Measurements from ENCODE around the gene SCYGR7. TPM values are rescaled to one million over a fixed set of nuclear protein-coding genes. Genes with fewer than 3 reads are reported as not detected.

SCYGR7 gene
- total and polyA plus RNA-seq, 2 of the 13 experiments (the other 11 are each of a cell fraction or from before 2014, with no cell fraction given) = not detected

- TF ChIP-seq ZNF136 (CRISPR knock-in tag; IDR thresholded peaks at IDR 0.05; ENCODE audit: low read depth) = 0 out of 2 replicates have a peak, but pooled peaks have one; percentile 10
- no peak for TF ChIP-seq ZNF441 (CRISPR knock-in tag; IDR thresholded peaks at IDR 0.05; ENCODE audit: borderline replicate concordance)
- TF ChIP-seq REXO4 (CRISPR knock-in tag; IDR thresholded peaks at IDR 0.05; ENCODE audit: borderline replicate concordance) = no peak
- 0 out of 2 replicates have a peak, but pooled peaks have one; percentile 14 for TF ChIP-seq SAP130 (CRISPR knock-in tag; IDR thresholded peaks at IDR 0.05; ENCODE audit: low read depth)
- TF ChIP-seq, protein P1, sequence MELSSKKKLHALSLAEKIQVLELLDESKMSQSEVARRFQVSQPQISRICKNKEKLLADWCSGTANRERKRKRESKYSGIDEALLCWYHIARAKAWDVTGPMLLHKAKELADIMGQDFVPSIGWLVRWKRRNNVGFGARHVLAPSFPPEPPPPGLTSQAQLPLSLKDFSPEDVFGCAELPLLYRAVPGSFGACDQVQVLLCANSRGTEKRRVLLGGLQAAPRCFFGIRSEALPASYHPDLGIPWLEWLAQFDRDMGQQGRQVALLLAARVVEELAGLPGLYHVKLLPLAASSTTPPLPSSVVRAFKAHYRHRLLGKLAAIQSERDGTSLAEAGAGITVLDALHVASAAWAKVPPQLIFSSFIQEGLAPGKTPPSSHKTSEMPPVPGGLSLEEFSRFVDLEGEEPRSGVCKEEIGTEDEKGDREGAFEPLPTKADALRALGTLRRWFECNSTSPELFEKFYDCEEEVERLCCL (CRISPR knock-in tag; IDR thresholded peaks at IDR 0.05; ENCODE audit: borderline replicate concordance) = no peak
- no peak for TF ChIP-seq NFATC3 (CRISPR knock-in tag; IDR thresholded peaks at IDR 0.05)
- no peak; the same call in 1 of the 2 replicates for TF ChIP-seq ZNF609 (CRISPR knock-in tag; IDR thresholded peaks at IDR 0.05; ENCODE audit: borderline replicate concordance)
- TF ChIP-seq MTA3 (CRISPR knock-in tag; IDR thresholded peaks at IDR 0.05) = no peak
- TF ChIP-seq ZBTB26 (CRISPR knock-in tag; IDR thresholded peaks at IDR 0.05; ENCODE audit: borderline replicate concordance) = no peak
- no peak for TF ChIP-seq ZNF83 (CRISPR knock-in tag; IDR thresholded peaks at IDR 0.05; ENCODE audit: borderline replicate concordance)
- TF ChIP-seq CHD2 (IDR thresholded peaks at IDR 0.05; ENCODE audit: low read depth, low read length) = no peak
- no peak for TF ChIP-seq CAMTA2 (CRISPR knock-in tag; IDR thresholded peaks at IDR 0.05; ENCODE audit: borderline replicate concordance)
- no peak for TF ChIP-seq ISL2 (CRISPR knock-in tag; IDR thresholded peaks at IDR 0.05)
- peak; percentile 23 for TF ChIP-seq ASH2L (IDR thresholded peaks at IDR 0.05; ENCODE audit: insufficient read length, low read depth, low read length)
- no peak for TF ChIP-seq PREB (CRISPR knock-in tag; IDR thresholded peaks at IDR 0.05)
- TF ChIP-seq SRSF1 (optimal IDR thresholded peaks at IDR 0.05; ENCODE audit: low read depth, low read length) = no peak
- no peak for TF ChIP-seq ZNF678 (CRISPR knock-in tag; IDR thresholded peaks at IDR 0.05)
- no peak for TF ChIP-seq JARID2 (CRISPR knock-in tag; IDR thresholded peaks at IDR 0.05; ENCODE audit: insufficient replicate concordance)
- no peak for TF ChIP-seq BRCA1 (CRISPR knock-in tag; IDR thresholded peaks at IDR 0.05)
- TF ChIP-seq, protein P2, sequence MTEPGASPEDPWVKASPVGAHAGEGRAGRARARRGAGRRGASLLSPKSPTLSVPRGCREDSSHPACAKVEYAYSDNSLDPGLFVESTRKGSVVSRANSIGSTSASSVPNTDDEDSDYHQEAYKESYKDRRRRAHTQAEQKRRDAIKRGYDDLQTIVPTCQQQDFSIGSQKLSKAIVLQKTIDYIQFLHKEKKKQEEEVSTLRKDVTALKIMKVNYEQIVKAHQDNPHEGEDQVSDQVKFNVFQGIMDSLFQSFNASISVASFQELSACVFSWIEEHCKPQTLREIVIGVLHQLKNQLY (CRISPR knock-in tag; IDR thresholded peaks at IDR 0.05) = peak; percentile 65; the same call in 1 of the 2 replicates
Observed at GRCh38 chr2:227772197-227772661, 44.1 kb downstream of the SCYGR7 start (continued).
